Stimulated activated CD8-positive, alpha-beta memory T cell treated with anti-CD3 and anti-CD28 coated beads, Interleukin-4, amount 100 ng/mL, for 4 hours (primary cell): ENCODE measurements around the gene GPR142.

Experiments used
- DNase-seq, 2 donors: peaks; one replicate each; pipeline ENCODE4 v3.0.0-alpha.2; 2020; ENCODE audit warnings: low read depth in 2 of 2, low spot score in 1 of 2

The GPR142 gene

GRCh38 chr17:74343526-74344284 lies 23.6 kb upstream of the GPR142 start:
- DNase-seq, result no peak

- DNase-seq, result no peak
Measured at GRCh38 chr17:74344658-74345057, 22.6 kb upstream of the GPR142 start.

GRCh38 chr17:74345433-74346241 lies 21.7 kb upstream of the GPR142 start:
- DNase-seq, result no peak

GRCh38 chr17:74347646-74348045 lies 19.7 kb upstream of the GPR142 start:
- no peak for DNase-seq

- DNase-seq, result no peak
Measured at GRCh38 chr17:74349120-74349519, 18.2 kb upstream of the GPR142 start.

GRCh38 chr17:74350486-74350885 lies 16.8 kb upstream of the GPR142 start:
- no peak for DNase-seq

- DNase-seq, result no peak
Measured at GRCh38 chr17:74351552-74352210, 15.6 kb upstream of the GPR142 start.

GRCh38 chr17:74353446-74354060 lies 13.8 kb upstream of the GPR142 start:
- no peak for DNase-seq

- DNase-seq, result peak in 1 of 2 donors; percentile 13
Measured at GRCh38 chr17:74354123-74354522, 13.2 kb upstream of the GPR142 start.

- DNase-seq, result no peak
Measured at GRCh38 chr17:74354561-74354960, 12.7 kb upstream of the GPR142 start.

GRCh38 chr17:74355065-74355464 lies 12.2 kb upstream of the GPR142 start:
- DNase-seq, result no peak

- DNase-seq, result no peak
Measured at GRCh38 chr17:74356646-74357465, 10.4 kb upstream of the GPR142 start.

- no peak for DNase-seq
Measured at GRCh38 chr17:74357466-74357809, 9.9 kb upstream of the GPR142 start.

GRCh38 chr17:74358697-74359096 lies 8.6 kb upstream of the GPR142 start:
- DNase-seq, result no peak

GRCh38 chr17:74359916-74360315 lies 7.4 kb upstream of the GPR142 start:
- DNase-seq, result no peak

GRCh38 chr17:74360899-74361229 lies 6.4 kb upstream of the GPR142 start:
- no peak for DNase-seq

GRCh38 chr17:74361230-74362068 lies 5.9 kb upstream of the GPR142 start, which contains the start of gene BTBD17:
Gene BTBD17 (minus strand): TSS chr17:74361868. CDS start chr17:74361819, 49 bp downstream.
- DNase-seq, result no peak

- DNase-seq, result no peak
Measured at GRCh38 chr17:74362069-74362405, 5.3 kb upstream of the GPR142 start.

GRCh38 chr17:74362810-74363498 lies 4.4 kb upstream of the GPR142 start:
- no peak for DNase-seq
